Peyer's patch (tissue), 4 donors: ENCODE data around the gene PSAPL1.

Experiments used
- CTCF ChIP-seq, 6 experiments: fragments of 450-650 bp in 4 of 6; fragments of 200-600 bp in 2 of 6; sonication (generic) in 1 of 6; IDR thresholded peaks; one replicate each; pipeline ENCODE4 v1.5.1; 2017 to 2019; ENCODE audit warnings: antibody characterized with exemption in 6 of 6, mild to moderate bottlenecking in 3 of 6, moderate library complexity in 1 of 6
- POLR2A ChIP-seq, 2 donors: fragments of 450-650 bp; IDR thresholded peaks; one replicate each; pipeline ENCODE4 v1.5.1; 2017; ENCODE audit warnings: antibody characterized with exemption in 2 of 2, mild to moderate bottlenecking in 2 of 2, moderate library complexity in 2 of 2

GRCh38 chr4:7444314-7444713, 9.6 kb upstream of the PSAPL1 start:
- no peak for TF ChIP-seq POLR2A (IDR thresholded peaks at IDR 0.05)
- no peak for TF ChIP-seq CTCF (IDR thresholded peaks at IDR 0.05)
